GM21381 (cell line): ENCODE data around the gene AOC2.
"Not testable (repeated sequence)": the region's sequence is repeated elsewhere in the genome, so short reads cannot be mapped to it uniquely, and the experiment has no call there.

ENCODE experiments used
- ATAC-seq: cut with Tn5 transposase; IDR thresholded peaks from one replicate; pipeline ENCODE4 v1.9.1; 2021; ENCODE audit warnings: mild to moderate bottlenecking, moderate library complexity; ENCODE audit not compliant: unreplicated experiment

AOC2 gene

GRCh38 chr17:42830971-42831370 lies 13.4 kb upstream of the AOC2 start:
- no peak for ATAC-seq

- ATAC-seq, result no peak
These were observed 12.0 kb upstream of the AOC2 start for GRCh38 chr17:42832213-42832933.

DNA sequence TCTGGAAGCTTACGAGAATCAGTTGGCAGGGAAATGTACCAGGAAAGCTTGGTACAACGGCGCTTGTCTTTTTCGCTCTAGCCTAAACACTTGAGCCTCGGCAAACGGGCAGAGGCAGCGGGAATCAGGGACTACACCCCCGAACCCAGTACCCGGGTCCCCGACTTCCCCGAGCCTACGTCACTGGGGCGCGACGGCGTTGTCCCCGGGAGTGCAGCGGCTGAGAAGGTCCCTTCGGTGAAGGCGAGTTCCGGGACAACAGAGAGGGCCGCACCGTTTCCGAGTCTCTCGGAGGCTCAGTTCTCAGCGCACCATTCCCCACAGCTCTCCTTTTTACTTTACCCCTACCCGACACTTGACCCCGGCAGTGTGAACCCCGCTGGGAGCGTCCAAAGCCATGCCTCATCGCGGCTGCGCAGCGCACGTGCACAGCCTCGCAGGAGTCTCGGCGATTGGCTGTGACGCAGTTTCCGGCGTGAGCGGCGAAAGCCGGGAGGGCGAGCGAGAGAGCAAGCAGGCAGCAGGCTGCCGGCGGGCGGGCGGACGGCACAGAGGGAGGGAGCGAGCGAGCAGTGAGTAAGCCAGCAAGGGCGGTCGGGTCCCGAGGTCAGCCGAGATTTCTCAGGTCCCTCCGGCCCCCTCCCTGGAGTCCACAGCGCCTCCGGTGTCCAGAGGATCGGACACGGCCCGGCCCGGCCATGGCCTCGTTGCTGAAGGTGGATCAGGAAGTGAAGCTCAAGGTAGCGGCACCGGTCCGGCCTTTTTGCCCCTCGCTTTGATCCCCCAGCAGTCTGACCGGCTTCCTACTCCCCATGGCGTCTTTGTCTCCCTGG lies 11.2 kb upstream of the AOC2 start, which contains the start of gene PSME3:
Gene PSME3 (plus strand): TSS at position 464 of the 833 bp plus-strand sequence. CDS start 235 bp downstream, at position 699.
- ATAC-seq, result peak; percentile 82

DNA sequence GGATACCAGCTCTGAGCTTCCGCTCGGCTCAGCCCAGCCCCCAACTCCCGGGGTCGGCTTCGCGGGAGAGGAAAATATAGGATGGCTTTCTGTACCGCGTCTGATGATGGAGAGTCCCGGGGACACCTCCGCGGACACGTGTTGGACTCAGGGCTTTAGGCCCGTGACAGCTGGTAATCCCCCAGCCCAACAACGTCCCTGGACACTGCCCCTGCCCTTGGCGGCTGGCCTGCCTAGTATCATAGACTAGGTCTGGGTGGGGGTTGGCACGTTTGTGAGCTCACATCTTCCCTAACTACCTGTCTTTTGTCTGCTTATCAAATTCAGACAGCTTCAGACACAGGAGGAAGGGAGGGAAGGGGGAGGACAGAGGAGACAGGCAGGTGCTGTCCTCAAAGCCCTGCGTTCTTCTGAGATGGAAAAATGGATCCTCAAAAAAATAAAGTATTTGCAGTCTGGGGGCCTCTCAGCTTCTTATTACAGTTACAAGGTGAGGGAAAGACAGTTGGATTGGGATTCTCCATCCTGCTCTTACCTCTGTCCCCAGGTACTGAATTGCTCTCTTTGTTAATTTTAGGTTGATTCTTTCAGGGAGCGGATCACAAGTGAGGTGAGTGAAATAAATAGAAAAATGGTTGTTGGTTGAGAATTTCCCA lies 10.5 kb upstream of the AOC2 start:
- ATAC-seq, result no peak

DNA sequence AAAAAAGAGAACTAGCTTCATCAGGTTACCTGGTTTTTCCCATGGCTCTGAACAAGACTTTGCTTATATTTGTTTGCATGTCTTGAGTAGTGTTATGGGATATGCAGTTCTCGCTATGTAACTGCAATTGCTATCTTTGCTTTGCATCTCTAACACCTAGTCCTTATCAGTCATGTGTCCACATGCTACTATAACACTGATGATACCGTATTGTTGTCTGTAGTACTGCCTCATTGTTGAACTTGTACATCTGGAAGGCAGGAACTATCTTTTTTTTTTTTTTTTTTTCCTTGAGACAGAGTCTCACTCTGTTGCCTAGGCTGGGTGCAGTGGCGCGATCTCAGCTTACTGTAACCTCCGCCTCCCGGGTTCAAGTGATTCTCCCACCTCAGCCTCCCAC lies 8.6 kb upstream of the AOC2 start:
- no peak for ATAC-seq

- ATAC-seq, result no peak
These were observed 2.2 kb upstream of the AOC2 start for GRCh38 chr17:42841975-42842685.

DNA sequence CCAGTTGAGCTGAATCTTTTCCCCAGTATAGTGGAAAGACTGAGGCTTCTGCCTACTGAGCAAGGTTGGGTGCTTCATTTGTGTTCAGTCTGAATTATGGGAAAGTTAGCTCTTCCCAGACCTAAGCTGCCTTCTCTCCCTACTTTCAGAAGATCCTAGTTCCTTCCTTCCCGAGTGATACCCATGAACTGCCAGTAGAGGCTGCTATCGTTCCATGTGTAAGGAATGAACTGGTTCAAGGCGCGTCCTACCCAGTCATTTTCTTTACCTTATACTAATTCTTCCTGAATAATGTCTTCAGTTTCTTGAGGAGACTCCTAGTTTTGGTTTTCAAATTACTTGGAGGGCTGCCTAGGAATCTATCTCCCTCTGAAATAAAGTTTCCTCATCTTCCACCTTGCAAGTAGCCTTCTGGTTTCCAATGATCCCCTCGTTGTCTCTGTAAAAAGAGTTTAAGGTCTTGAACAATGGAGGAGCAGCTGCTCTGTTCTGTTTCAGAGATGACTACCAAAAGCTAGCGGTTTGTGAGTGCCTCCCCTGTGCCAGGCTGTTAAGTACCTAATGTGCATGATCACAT lies 934 bp upstream of the AOC2 start:
- no peak for ATAC-seq

- ATAC-seq, result no peak
These were observed 578 bp downstream of the AOC2 start for GRCh38 chr17:42844761-42845555.

GRCh38 chr17:42845556-42845917 lies 1.2 kb downstream of the AOC2 start:
- ATAC-seq, result no peak

GRCh38 chr17:42845918-42846593 lies 1.7 kb downstream of the AOC2 start:
- ATAC-seq, result no peak

- no peak for ATAC-seq
These were observed 2.4 kb downstream of the AOC2 start for GRCh38 chr17:42846594-42847280.

GRCh38 chr17:42848093-42848492 lies 3.7 kb downstream of the AOC2 start:
- no peak for ATAC-seq

DNA sequence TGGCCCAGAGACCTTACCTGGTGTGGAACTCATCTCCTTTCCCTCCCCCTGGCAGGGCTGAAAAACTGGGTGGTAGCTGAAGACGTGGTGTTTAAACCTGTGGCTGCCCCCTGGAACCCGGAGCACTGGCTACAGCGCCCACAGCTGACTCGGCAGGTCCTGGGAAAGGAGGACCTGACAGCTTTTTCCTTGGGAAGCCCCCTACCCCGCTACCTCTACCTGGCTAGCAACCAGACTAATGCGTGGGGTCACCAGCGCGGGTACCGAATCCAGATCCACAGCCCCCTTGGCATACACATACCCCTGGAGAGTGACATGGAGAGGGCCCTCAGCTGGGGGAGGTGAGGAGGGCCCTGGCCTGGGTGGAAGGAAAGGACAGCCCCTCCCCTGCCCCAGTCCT lies 4.7 kb downstream of the AOC2 start:
- no peak for ATAC-seq

GRCh38 chr17:42849451-42850181 lies 5.2 kb downstream of the AOC2 start:
- no peak for ATAC-seq

GRCh38 chr17:42850954-42851353 lies 6.6 kb downstream of the AOC2 start, which contains the start of gene AOC3:
Gene AOC3 (plus strand): TSS chr17:42851199. CDS start chr17:42851344, 145 bp downstream.
- ATAC-seq, result no peak

GRCh38 chr17:42851371-42852240 lies 7.2 kb downstream of the AOC2 start:
- not testable (repeated sequence) for ATAC-seq

GRCh38 chr17:42852351-42852750 lies 8.0 kb downstream of the AOC2 start:
- no peak for ATAC-seq
